ENCODE results near the gene RPGRIP1L. TPM values are rescaled to one million over a fixed set of nuclear protein-coding genes. Genes with fewer than 3 reads are reported as not detected.

The RPGRIP1L gene
- polyA plus RNA-seq, 1 experiment = 5.0 TPM

DNA sequence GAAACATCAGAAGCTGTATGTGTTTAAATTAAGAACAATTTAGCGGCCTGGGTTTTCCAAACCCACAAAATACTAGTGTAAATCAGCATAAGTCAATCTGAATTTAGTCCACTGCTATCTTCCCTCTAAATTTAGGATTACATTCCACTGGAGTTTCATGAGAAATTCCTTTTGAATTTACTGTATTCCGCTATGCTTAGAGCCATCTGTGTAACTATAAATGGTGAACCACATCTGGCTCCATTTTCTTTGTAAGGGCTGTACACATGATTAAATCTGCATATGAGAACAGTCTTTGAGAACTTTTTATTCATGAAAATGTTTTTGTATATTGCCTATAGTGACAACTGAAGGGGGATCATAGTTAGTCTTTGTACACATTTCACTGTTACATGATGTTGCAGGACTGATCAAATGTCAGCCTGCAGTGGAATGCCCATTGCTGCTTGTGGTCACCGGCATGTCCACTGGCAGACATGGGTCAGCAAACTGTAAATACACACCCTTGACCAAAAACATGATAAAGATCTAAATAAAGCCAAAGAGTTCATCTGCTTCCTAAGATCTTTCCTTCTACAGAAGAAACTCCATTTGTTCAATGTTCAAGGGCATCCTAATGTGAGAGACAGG, 36.8 kb downstream of the RPGRIP1L start:
- H3K36me3 ChIP-seq (ENCODE audit: control insufficient read depth, insufficient read depth, low read length) = no peaks in the 10 kb centered on the region
- no peaks in the 10 kb centered on the region for H3K27me3 ChIP-seq (ENCODE audit: control insufficient read depth, insufficient read depth, low read length)
- TF ChIP-seq, protein P1, sequence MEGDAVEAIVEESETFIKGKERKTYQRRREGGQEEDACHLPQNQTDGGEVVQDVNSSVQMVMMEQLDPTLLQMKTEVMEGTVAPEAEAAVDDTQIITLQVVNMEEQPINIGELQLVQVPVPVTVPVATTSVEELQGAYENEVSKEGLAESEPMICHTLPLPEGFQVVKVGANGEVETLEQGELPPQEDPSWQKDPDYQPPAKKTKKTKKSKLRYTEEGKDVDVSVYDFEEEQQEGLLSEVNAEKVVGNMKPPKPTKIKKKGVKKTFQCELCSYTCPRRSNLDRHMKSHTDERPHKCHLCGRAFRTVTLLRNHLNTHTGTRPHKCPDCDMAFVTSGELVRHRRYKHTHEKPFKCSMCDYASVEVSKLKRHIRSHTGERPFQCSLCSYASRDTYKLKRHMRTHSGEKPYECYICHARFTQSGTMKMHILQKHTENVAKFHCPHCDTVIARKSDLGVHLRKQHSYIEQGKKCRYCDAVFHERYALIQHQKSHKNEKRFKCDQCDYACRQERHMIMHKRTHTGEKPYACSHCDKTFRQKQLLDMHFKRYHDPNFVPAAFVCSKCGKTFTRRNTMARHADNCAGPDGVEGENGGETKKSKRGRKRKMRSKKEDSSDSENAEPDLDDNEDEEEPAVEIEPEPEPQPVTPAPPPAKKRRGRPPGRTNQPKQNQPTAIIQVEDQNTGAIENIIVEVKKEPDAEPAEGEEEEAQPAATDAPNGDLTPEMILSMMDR (IDR thresholded peaks at IDR 0.05; ENCODE audit: insufficient read depth, low read depth, low read length) = no peak
- H3K4me3 ChIP-seq (ENCODE audit: low read depth, low read length) = no peak overlapping the region
- POLR2A ChIA-PET = no interaction called here
- peak; percentile 35 for DNase-seq (ENCODE audit: low read depth)
- CTCF ChIA-PET = interaction anchor here (0.6 kb wide), 1 partner anchor 23 kb away, joined by 4 read pairs; no protein-coding TSS in a partner anchor

DNA sequence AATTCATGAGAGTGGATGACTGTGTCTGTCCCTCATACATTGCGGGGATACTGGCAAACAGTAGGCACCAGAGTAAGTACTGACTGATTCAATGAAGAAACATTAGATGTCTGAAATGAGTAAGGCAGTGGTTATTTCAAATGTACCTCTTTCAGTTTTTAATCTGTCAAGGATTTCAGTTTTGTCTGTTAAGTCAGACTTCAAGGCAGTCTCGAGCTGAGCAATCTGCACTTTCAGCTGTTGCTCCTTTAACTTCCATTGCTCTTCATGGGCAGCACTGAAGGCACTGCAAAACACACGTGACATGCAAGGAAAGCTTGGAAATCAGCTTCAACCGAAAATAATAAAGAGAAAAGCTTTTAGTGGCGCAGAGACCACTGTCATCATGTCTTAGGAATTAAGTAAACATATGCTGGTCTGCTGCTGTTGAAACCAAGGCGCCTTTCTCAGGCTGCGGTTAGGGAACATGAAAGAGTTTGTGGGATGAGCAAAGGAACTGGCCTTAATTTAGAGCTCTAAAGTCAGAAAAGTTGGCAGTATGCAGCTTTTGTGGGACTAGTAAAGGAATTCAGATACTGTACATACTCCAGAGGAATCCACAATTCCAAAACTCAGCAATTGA, 38.8 kb downstream of the RPGRIP1L start:
- TF ChIP-seq, protein P1 (IDR thresholded peaks at IDR 0.05; ENCODE audit: insufficient read depth, low read depth, low read length) = no peak
- H3K27me3 ChIP-seq (ENCODE audit: control insufficient read depth, insufficient read depth, low read length) = no peaks in the 10 kb centered on the region
- H3K4me3 ChIP-seq (ENCODE audit: low read depth, low read length) = no peak overlapping the region
- peak; percentile 91 for DNase-seq (ENCODE audit: low read depth)
- ChIA-PET POLR2A (interaction anchor here (0.7 to 0.8 kb wide), 2 partner anchors 18 to 38 kb away, joined by 6 to 9 read pairs; no protein-coding TSS in a partner anchor), CTCF (interaction anchor here (1.1 to 1.4 kb wide), 3 partner anchors 9 to 115 kb away, joined by 3 to 5 read pairs (median 3); no protein-coding TSS in a partner anchor)
- H3K36me3 ChIP-seq (ENCODE audit: control insufficient read depth, insufficient read depth, low read length) = no peaks in the 10 kb centered on the region

DNA sequence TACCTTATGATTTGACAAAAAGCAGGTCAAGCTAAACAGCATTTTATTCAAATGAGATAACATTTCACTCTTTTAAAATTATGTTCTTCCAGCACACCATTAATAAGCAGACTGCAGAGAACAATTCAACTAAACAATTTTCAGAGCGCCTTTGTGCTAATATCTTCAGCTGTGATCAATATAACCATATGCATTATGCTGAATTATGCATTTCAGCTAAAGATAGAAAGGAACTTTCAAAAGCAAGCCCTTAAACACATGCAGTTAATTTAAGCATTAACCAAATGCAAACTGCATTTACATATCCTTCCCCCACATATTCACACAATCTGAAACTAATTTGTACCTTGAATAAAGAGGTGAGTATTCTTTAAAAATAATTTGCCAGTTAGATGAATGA, 41.6 kb downstream of the RPGRIP1L start:
- no peaks in the 10 kb centered on the region for H3K27me3 ChIP-seq (ENCODE audit: control insufficient read depth, insufficient read depth, low read length)
- POLR2A ChIA-PET = no interaction called here
- CTCF ChIA-PET = no interaction called here
- DNase-seq (ENCODE audit: low read depth) = no peak
- TF ChIP-seq, protein P1 (IDR thresholded peaks at IDR 0.05; ENCODE audit: insufficient read depth, low read depth, low read length) = no peak
- no peaks in the 10 kb centered on the region for H3K36me3 ChIP-seq (ENCODE audit: control insufficient read depth, insufficient read depth, low read length)
- no peak overlapping the region for H3K4me3 ChIP-seq (ENCODE audit: low read depth, low read length)

DNA sequence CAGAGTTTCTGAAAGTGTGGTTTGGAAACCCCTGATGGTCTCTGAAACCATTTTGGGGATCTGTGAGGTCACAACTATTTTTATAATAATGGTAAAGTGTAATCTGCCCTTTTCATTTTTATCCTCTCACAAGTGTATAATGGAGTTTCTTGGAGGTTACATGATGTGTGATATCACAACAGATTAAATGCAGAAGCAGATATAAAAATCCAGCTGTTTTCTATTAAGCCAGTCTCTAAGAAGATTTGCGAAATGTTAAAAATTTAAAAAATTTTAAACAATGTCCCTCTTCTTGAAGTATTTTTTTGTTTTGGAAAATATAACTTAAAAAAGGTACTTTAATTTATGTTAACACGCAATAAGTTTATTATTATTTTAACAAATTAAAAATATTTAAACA, 48.7 kb downstream of the RPGRIP1L start:
- no peaks in the 10 kb centered on the region; the same call in 1 of the 2 replicates for H3K36me3 ChIP-seq (ENCODE audit: control insufficient read depth, insufficient read depth, low read length)
- ChIA-PET POLR2A (no interaction called here), CTCF (interaction anchor here (0.9 kb wide), 1 partner anchor 10 kb away, joined by 5 read pairs; no protein-coding TSS in a partner anchor)
- H3K27me3 ChIP-seq (ENCODE audit: control insufficient read depth, insufficient read depth, low read length) = no peaks in the 10 kb centered on the region
- no peak overlapping the region for H3K4me3 ChIP-seq (ENCODE audit: low read depth, low read length)
- DNase-seq (ENCODE audit: low read depth) = no peak
- TF ChIP-seq, protein P1 (IDR thresholded peaks at IDR 0.05; ENCODE audit: insufficient read depth, low read depth, low read length) = no peak

DNA sequence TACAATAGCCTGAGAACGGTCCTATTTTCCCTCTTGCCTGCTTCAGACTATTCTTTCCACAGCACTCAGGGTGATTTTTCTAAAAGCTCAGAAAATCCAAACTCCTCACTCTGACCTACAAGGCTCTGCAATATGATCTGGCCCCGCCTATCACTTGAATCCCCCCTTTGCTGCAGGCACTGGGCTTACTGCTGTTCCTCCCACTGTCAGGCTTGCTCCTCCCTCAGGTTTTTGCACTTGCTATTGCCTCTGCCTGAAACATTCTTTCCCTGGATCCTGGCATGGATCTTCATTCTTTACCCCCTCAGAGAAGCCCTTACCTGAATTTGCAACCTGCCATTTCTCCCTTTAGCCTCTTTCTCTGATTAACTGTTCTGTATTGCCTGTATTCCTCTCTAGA, 52.3 kb downstream of the RPGRIP1L start:
- H3K36me3 ChIP-seq (ENCODE audit: control insufficient read depth, insufficient read depth, low read length) = no peaks in the 10 kb centered on the region; the same call in 1 of the 2 replicates
- TF ChIP-seq, protein P1 (IDR thresholded peaks at IDR 0.05; ENCODE audit: insufficient read depth, low read depth, low read length) = no peak
- POLR2A ChIA-PET = no interaction called here
- DNase-seq (ENCODE audit: low read depth) = no peak
- CTCF ChIA-PET = no interaction called here
- H3K4me3 ChIP-seq (ENCODE audit: low read depth, low read length) = no peak overlapping the region
- H3K27me3 ChIP-seq (ENCODE audit: control insufficient read depth, insufficient read depth, low read length) = no peaks in the 10 kb centered on the region

Measured in BJ (cell line).